WTC11 (cell line): ENCODE results near the gene GIGYF2.

Experiments
- ATF2 ChIP-seq: sonication (generic); formaldehyde crosslinking; IDR thresholded peaks from 2 replicates; pipeline ENCODE4 v1.8.1; 2022; ENCODE audit warnings: low read depth, missing genetic modification reagents, borderline replicate concordance
- CREB1 ChIP-seq: sonication (generic); formaldehyde crosslinking; IDR thresholded peaks from 2 replicates; pipeline ENCODE4 v1.8.0; 2023; ENCODE audit warnings: mild to moderate bottlenecking, missing genetic modification reagents
- CTCF ChIP-seq: fragments of 200-600 bp; IDR thresholded peaks from 2 replicates; pipeline ENCODE4 v1.8.0; 2022; ENCODE audit warnings: antibody characterized with exemption
- ELF4 ChIP-seq: sonication (generic); formaldehyde crosslinking; IDR thresholded peaks from 2 replicates; pipeline ENCODE4 v1.8.1; 2022; ENCODE audit warnings: low read depth, mild to moderate bottlenecking, moderate library complexity, missing genetic modification reagents
- HMGA2 ChIP-seq: fragments of 250-450 bp; sonication (Bioruptor Pico); IDR thresholded peaks from 2 replicates; pipeline ENCODE4 v1.4.0; 2021; ENCODE audit warnings: mild to moderate bottlenecking, moderate library complexity
- IRF1 ChIP-seq: sonication (generic); formaldehyde crosslinking; IDR thresholded peaks from 2 replicates; pipeline ENCODE4 v1.8.0; 2023; ENCODE audit warnings: missing genetic modification reagents
- KAT7 ChIP-seq: sonication (generic); formaldehyde crosslinking; IDR thresholded peaks from 2 replicates; pipeline ENCODE4 v1.8.1; 2023; ENCODE audit warnings: missing genetic modification reagents, mild to moderate bottlenecking, borderline replicate concordance
- MAX ChIP-seq: sonication (generic); formaldehyde crosslinking; IDR thresholded peaks from 2 replicates; pipeline ENCODE4 v1.8.0; 2022; ENCODE audit warnings: mild to moderate bottlenecking, missing genetic modification reagents
- TEAD1 ChIP-seq: sonication (generic); formaldehyde crosslinking; IDR thresholded peaks from 2 replicates; pipeline ENCODE4 v1.8.0; 2022; ENCODE audit warnings: mild to moderate bottlenecking, missing genetic modification reagents
- USF1 ChIP-seq: sonication (generic); formaldehyde crosslinking; IDR thresholded peaks from 2 replicates; pipeline ENCODE4 v1.8.0; 2022; ENCODE audit warnings: mild to moderate bottlenecking, missing genetic modification reagents
- ZNF138 ChIP-seq: sonication (generic); formaldehyde crosslinking; conservative IDR thresholded peaks from 2 replicates; pipeline ENCODE4 v1.8.1; 2022; ENCODE audit warnings: mild to moderate bottlenecking, moderate library complexity, missing genetic modification reagents
- ZSCAN18 ChIP-seq: fragments of 250-450 bp; sonication (Bioruptor Pico); IDR thresholded peaks from 2 replicates; pipeline ENCODE4 v2.1.2; 2022; ENCODE audit warnings: mild to moderate bottlenecking, moderate library complexity

- TF ChIP-seq IRF1 (no peak), CTCF (no peak), ELF4 (CRISPR knock-in tag) (no peak), HMGA2 (no peak), MAX (CRISPR knock-in tag) (no peak), USF1 (no peak), ZSCAN18 (CRISPR knock-in tag) (no peak), TEAD1 (CRISPR knock-in tag) (no peak), CREB1 (no peak), ATF2 (CRISPR knock-in tag) (no peak), KAT7 (CRISPR knock-in tag) (no peak), ZNF138 (CRISPR knock-in tag) (no peak)
These were observed 204.8 kb downstream of the GIGYF2 start for GRCh38 chr2:232901736-232902578.
